Sciatic nerve (tissue), 2 donors: Measurements from ENCODE around the gene HERPUD1. TPM values are rescaled to one million over a fixed set of nuclear protein-coding genes. Genes with fewer than 3 reads are reported as not detected.
"Not testable (repeated sequence)": the region's sequence is repeated elsewhere in the genome, so short reads cannot be mapped to it uniquely, and the experiment has no call there.

Source experiments
- ATAC-seq: fragments of 200-7000 bp; cut with Tn5 transposase; one replicate; pipeline ENCODE4 v1.9.1; 2020; ENCODE audit warnings: mild to moderate bottlenecking, moderate library complexity
- DNase-seq: peaks from one replicate; pipeline ENCODE4 v3.0.0-alpha.2; 2020; ENCODE audit warnings: low spot score
- intact Hi-C: fragments of 100-400 bp; cut with DNase I; formaldehyde crosslinking; loops from one replicate; pipeline ENCODE4 v1.14.2; 2022
- total RNA-seq: library from RNA; stranded (reverse); fragmentation: NEBNext Ultra II Directional; extraction: Animal tissue kit (Norgen Biotek cat#: 25700); gene quantifications from one replicate; pipeline ENCODE4 v1.2.1, GENCODE V29; 2021
- donor health status: DM: no; HTN: no; CAD: no.
- donor health status: DM: no; HTN: no; CAD: no.

The HERPUD1 gene
- total RNA-seq, 1 donor from 2014 or later, result 150 TPM

DNA sequence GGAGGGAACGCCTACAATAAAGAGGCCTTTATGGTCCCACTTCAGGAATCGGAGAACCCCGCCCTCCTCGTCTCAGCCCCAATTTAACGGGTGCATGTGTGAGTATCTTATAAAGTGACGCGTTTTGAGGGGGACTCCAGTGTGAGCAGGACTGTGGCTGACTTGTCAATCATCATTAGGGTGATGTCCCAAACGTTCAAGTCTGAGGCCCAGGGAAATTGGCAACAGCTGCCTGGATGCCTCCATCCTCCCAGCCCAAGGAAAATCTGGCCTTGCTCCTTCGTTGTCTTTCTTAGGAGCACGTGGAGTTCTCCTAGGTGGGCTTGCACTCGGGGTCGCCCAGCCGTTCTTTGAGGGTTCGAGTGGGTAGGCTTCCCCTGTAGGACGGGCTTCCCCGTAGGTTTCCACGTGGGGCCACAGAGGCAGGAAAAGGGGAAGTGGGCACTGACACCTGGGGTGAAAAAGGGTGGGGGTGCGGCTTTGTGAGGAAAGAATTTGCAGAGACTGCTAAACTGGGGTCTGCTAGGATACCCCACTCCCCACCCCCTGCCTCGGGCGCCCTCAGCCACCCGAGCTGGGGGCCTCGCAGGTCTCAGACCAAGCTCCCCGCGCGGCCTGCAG lies 561 bp upstream of the HERPUD1 start:
- DNase-seq, result peak; percentile 69
- ATAC-seq, result peak; percentile 41
- intact Hi-C loops, result no loop called here

DNA sequence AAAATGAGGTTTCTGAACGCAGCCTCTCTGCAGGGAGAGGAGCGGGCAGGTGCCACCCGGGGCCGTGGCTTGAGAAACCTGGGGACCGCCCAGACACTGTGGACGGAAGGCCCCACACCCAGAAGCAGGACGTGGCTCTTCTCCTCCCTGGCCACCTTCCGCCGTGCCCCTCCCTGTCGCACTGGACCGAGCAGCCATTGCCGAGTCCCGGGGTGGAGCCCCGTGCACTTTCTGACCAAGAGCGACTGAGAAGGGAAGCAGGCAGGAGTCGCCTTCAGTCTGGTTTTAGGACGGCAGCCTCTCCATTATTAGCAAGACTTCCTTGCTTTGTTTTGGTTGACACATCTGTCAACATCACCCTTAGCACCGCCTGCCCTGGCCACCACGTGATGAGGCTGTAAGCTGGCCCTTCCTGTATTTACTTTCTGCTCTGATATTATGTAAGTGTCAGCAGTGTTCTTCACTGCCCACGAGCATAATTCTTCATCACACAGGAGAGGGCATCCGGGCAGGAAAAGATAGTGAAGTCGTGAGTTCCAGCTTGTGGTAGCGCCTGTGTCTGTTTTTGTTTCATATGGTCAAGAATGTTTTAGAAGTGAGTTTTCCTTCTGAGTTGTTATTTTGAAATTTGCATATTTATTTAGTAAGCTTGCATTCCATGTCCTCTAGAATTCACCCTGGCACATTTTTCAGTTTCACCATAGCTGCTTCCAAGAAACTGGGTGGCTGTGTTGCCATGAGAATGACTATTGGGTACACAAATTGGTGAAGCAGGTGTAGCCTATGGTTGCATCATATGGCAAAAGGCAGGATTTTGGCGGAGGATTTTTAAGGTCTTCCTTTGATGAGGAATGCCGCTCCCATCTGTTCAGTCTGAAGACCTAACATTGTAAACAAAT lies 1.0 kb downstream of the HERPUD1 start:
- DNase-seq (peak; percentile 83), ATAC-seq (peak; percentile 77)
- intact Hi-C loops, result no loop called here

DNA sequence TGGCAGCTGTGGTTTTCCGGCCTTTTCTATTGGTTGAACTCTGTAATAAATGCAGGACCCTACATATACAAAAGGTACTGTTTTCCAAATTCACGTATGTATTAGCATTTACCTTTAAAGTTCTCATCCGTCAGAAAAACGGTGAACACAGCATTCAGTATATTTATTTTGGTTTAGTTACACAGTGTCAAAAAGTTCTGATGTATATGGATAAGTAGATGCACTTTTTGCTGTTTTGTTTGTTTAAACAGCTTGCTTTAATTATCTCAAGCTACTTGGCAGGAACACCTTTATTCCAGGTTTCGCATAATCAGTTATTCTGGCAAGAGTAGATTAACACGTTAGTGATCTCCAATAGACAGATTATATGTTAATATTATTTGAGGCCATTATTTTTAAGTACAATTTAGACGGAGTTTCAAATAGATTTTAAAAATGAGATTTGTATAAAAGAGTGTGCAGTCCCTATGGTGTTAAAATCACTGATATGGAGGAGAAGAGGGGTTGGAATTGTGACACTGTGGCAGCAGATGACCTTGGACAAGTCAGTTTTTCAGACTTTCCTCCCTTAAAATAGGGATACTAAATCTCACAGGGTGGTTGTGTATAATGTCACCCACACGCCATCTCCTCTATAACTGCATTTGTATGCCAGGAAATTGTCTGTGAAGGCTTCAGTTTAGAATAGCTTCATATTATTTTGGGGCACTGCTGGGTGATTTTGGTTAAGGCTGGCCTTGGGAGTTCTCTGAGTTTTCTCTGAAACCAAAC lies 2.1 kb downstream of the HERPUD1 start:
- intact Hi-C loops, result no loop called here
- no peak for DNase-seq
- ATAC-seq, result no peak

DNA sequence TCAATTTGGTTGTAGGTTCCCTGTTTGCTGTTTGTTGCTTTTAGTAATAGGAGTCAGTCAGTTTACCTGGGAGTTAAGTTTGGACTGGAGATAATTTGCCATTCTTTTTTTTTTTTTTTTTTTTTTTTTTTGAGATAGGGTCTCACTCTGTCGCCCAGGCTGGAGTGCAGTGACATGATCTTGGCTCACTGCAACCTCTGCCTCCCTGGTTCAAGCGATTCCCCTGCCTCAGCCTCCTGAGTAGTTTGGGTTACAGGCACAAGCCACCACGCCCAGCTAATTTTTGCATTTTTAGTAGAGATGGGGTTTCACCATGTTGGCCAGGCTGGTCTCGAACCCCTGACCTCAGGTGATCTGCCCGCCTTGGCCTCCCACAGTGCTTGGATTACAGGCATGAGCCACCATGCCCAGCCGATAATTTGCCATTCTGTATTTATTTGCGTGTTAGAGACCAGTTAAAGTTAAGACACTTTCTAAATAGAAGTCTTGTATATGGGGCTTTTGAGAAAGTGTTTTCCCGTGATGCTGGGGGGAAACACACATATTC lies 2.7 kb downstream of the HERPUD1 start:
- intact Hi-C loops, DNase-seq, ATAC-seq: not testable (repeated sequence)

DNA sequence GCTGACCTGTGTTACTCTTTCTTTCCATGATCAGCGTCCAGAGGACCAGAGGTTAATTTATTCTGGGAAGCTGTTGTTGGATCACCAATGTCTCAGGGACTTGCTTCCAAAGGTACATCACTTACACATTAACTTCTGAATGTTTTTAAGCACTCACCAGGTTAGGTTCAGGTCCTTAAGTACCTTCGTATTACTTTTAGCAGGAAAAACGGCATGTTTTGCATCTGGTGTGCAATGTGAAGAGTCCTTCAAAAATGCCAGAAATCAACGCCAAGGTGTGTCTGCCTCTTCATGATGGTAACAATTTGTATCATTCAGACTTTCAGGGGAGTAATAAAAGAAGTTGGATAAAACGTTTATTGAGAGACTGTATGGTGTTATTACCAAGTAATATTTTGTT lies 3.3 kb downstream of the HERPUD1 start:
- ATAC-seq (no peak), DNase-seq (no peak)
- intact Hi-C loops, result no loop called here

DNA sequence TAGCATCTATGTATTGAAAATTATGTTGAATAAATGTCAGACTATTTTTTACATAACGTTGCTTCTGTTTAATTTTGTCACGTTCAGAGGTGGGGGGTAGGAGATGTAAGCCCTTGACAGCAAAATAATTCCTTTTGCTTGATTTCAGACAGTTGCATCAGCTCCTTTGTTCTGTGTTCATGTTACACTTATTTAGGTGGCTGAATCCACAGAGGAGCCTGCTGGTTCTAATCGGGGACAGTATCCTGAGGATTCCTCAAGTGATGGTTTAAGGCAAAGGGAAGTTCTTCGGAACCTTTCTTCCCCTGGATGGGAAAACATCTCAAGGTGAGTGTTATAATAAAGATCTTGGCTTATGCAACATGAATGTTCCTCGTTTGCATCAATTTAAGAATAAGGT lies 4.5 kb downstream of the HERPUD1 start:
- intact Hi-C loops, result no loop called here
- DNase-seq (no peak), ATAC-seq (no peak)

DNA sequence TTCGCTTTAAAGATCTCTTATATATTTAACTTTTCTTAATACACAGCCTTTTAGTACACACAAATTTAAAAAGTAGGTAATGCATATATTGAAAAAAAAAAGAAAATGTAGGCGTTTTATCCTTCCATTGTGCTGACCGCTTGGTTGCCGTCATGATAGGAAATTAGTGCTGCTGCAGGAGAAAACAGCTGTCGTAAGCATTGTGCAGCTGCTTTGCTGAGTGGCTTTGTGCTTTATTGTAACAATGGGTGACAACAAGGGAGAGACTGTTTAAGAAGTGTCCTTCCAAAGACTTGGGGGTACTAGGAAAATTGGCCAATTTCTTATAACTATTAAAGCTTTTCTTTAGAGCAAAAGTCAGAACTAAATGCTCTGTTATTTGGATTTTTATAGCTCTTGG lies 5.0 kb downstream of the HERPUD1 start:
- intact Hi-C loops, result no loop called here
- no peak for ATAC-seq
- DNase-seq, result no peak

DNA sequence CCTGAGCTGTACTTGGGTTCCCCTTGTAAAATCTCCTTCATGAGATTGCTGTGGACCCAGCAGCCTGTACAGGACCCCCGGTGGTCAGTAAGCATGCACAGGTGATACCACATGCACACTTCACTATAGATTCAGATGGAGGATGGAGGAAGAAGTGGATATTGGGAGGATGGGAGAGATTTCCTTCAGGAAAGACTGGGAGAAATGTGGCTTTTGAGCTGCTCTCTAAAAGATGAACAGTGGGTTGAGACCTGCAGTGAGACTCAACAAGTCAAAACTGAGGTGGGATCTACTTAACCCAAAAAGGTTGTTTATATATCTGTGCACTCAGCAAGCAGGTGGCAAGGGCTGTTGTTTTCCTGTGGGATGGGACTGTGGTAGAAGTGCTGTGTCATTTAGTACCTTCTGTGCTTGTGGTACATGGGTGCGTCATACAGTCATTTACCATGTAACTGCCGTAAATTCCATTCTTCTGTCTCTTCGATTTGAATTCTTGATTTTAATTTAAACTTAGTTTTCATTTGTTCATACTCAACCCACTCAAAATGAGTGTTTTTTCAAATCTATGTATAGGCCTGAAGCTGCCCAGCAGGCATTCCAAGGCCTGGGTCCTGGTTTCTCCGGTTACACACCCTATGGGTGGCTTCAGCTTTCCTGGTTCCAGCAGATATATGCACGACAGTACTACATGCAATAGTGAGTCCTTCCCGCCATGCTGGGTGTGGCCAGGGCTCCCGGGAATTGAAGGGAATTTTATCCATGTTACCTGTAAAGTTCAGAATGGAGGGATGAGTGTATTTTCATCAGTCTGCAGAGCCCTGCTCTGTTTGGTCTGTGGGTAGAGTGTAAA lies 6.9 kb downstream of the HERPUD1 start:
- ATAC-seq (no peak), DNase-seq (no peak)
- intact Hi-C loops, result no loop called here

DNA sequence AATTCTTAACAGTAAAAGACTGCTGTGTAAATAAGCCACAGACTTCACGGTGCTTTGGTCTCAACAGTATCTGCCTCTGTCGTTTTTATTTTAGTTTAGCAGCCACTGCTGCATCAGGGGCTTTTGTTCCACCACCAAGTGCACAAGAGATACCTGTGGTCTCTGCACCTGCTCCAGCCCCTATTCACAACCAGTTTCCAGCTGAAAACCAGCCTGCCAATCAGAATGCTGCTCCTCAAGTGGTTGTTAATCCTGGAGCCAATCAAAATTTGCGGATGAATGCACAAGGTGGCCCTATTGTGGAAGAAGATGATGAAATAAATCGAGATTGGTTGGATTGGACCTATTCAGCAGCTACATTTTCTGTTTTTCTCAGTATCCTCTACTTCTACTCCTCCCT lies 7.9 kb downstream of the HERPUD1 start:
- DNase-seq (no peak), ATAC-seq (no peak)
- intact Hi-C loops, result loop anchor here (10.0 kb wide), 1 partner anchor 75 kb away; the partner anchor contains the start of gene SLC12A3

DNA sequence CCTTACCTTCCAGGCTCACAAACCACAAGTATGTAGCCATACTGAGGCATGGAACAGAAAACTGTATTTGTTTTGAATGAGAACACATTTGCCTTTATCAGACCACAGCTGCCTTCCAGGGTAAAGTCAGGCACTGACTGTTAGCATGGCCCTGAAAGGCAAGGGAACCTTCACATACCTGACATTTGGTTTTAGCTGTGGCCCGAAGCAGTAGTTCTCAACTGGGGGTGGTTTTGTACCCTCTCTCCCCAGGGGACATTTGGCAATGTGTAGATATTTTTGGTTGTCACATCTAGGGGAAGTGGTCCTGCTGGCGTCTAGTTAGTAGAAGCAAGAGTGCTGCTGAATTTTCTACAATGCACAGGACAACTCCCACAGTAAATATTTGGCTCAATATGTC lies 9.2 kb downstream of the HERPUD1 start:
- ATAC-seq (no peak), DNase-seq (no peak)
- intact Hi-C loops, result loop anchor here (10.0 kb wide), 1 partner anchor 76 kb away; the partner anchor contains the start of gene SLC12A3

DNA sequence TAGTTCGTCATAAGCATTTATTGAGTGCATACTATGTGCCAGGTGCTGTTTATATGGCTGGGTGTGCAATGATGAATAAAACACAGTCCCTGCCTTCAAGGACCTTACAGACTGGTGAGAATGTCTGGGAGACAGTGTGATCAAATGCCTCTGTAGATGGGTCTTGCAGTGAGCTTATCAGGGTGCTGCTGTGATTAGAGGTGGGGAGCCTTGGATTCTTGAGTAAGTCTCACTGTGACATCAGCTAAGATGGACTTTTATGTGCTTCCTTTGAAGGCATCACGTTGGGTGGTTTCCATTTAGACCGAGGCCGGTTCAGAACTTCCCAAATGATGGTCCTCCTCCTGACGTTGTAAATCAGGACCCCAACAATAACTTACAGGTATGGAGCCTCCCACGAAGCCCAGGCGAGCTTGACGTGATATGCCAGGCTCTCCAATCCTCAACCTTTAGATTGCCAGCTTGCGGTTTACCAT lies 10.0 kb downstream of the HERPUD1 start:
- DNase-seq (no peak), ATAC-seq (no peak)
- intact Hi-C loops, result loop anchor here (10.0 kb wide), 1 partner anchor 77 kb away; the partner anchor contains the start of gene SLC12A3

DNA sequence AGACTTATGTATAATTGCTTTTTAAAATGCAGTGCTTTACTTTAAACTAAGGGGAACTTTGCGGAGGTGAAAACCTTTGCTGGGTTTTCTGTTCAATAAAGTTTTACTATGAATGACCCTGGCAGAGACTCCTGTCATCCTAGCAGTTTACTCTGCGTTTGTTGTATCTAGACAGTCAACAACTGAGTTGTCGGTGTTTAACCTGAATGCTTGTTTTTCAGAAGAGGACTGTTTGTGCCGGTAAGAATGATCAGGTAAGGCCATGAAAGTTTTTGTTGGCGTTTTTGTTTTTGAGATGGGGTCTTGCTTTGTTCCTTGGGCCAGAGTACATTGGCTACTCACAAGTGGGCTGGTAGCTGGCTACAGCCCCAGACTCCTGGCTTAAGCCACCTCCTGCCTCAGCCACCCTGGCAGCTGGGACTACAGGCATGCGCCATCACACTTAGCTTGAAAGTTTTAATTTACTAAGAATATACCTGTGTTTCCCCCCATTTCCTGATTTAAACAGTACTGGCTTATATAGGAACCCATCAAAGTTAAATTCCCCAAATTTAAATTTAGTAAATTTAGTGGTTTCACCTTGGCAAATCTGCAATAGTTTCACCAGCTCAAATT lies 11.9 kb downstream of the HERPUD1 start:
- DNase-seq (no peak), ATAC-seq (no peak)

DNA sequence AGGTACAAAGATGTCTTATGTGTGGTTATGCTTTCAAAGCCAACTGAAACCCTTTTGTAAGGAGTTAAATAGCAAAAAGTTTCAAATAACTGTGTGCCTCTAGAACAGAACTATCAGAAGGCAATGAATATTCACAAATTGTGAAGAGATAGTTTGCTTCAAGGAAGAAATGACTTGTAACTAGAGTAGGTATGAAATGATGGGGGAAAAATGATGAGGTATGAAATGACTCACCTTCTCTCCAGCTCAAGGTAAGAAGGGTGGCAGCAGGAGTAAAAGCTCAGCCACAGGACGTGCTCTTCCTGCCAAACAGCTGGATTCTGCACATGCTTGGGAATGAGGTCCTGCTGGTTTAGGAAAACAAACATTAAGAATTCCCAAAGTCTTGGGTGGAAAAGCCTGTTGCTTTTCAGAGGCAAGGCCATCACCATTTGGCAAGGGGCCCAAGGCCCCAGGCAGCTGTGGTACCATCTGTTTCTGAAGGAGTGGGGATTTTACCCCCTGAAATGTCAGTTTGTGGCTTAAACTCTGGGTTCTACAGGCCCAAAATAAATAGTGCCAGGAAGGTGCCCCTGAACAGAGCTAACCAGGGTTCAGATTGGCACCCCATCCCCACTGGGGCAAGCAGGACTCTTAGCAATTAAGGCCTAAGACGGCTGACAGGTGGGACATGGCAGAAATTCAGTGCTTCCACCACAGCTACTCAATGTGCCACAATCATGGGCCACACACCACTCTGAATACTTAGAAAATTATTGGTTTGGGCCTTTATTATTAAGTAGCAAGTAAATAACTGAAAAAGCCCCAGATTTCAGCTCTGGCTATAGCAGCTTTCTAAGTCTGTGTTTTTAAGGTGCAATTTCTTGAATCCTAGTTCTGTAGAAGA lies 13.3 kb downstream of the HERPUD1 start:
- intact Hi-C loops, result loop anchor here (10.0 kb wide), 1 partner anchor 80 kb away; the partner anchor contains the start of gene SLC12A3
- peak; percentile 10 for ATAC-seq
- no peak for DNase-seq

More for the DNA sequence above, 11.9 kb downstream of the HERPUD1 start:
- intact Hi-C loops, result loop anchor here (10.0 kb wide), 1 partner anchor 79 kb away; the partner anchor contains the start of gene SLC12A3

DNA sequence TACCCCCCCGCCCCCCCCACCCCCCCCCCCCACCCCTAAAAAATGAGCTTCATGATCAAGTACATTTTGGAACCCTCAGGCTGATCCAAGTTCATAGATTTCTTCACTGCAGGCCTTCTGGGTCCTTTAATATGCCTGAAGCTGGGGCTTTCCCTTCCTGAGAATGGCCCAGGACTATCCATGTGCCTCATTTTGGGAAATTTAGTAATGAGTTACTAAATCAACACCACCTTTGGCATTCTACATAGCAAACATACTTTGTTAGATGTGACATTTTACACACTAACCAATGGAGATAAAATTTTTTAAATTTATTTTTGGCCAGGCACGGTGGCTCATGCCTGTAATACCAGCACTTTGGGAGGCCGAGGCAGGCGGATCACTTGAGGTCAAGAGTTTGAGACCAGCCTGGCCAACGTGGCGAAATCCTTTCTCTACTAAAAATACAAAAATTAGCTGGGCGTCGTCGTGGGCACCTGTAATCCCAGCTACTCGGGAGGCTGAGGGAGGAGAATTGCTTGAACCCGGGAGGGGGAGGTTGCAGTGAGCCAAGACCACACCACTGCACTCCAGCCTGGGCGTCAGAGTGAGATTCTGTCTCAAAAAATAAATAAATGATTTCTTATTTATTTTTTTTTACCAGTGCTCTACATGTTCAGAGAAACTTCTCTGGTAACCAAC lies 14.0 kb downstream of the HERPUD1 start:
- intact Hi-C loops, result loop anchor here (10.0 kb wide), 1 partner anchor 81 kb away; the partner anchor contains the start of gene SLC12A3
- no peak for DNase-seq
- ATAC-seq, result peak; percentile 55

DNA sequence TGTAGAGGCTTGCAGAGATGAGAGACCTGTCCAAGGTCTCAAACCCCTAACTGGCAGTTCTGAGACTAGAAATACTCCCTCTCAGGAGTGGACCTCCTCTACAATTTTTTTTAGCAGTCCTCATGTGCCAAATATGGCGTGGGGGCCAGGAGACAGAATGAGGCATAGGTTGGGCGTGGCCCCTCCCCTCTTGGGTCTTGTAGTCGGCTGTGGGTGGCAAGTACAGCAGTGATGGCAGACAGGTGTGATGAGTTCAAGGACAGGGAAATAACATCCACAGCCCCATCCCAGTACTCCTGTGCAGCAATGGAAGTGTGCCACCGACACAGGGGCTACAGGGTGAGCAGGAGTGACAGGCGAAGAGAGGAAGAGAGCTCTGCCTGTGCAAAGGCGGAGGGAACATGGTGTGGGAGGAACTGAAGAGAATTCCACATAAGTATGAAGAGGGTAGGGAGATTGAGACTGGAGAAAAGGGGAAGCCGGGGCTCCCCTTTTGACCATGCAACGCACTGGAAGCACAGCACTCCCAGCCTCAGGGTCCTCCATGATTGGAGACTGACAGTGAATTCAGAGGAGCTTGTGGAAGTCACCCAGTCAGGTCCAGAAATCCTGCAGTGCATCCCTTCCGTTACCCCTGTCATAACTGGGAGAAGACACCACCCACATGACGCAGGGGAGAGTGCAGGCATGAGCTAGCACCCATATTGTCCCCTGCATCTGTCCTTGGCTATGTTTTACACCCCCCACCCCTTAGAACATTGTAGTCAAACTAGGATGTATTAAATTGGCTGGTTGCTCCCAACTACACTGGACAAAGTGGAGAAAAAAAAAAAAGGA lies 15.0 kb downstream of the HERPUD1 start:
- intact Hi-C loops, result loop anchor here (10.0 kb wide), 1 partner anchor 82 kb away; the partner anchor contains the start of gene SLC12A3
- peak; percentile 2 for ATAC-seq
- no peak for DNase-seq
